ENCODE data around the gene RASSF4. TPM values are rescaled to one million over a fixed set of nuclear protein-coding genes. Genes with fewer than 3 reads are reported as not detected.

The RASSF4 gene
- total and polyA plus RNA-seq, 12 donors, result 41.2 to 120 (median 79.9) TPM

- no peak for ATAC-seq
- H3K27ac ChIP-seq, result no peak overlapping the region
- no peak for DNase-seq
- peaks cover 0 to 14% (median 12%) of the 10 kb centered on the region in 9 donors for H3K4me1 ChIP-seq
- intact Hi-C loops (cut with DNase I), result no loop called here
- no peak for TF ChIP-seq CTCF (IDR thresholded peaks at IDR 0.05)
- H3K27me3 ChIP-seq, result no peaks in the 10 kb centered on the region
- H3K9me3 ChIP-seq, result no peaks in the 10 kb centered on the region
- H3K4me3 ChIP-seq, result no peak overlapping the region
- H3K36me3 ChIP-seq, result no peaks in the 10 kb centered on the region
Observed at GRCh38 chr10:44928462-44928861, 31.1 kb upstream of the RASSF4 start.

DNA sequence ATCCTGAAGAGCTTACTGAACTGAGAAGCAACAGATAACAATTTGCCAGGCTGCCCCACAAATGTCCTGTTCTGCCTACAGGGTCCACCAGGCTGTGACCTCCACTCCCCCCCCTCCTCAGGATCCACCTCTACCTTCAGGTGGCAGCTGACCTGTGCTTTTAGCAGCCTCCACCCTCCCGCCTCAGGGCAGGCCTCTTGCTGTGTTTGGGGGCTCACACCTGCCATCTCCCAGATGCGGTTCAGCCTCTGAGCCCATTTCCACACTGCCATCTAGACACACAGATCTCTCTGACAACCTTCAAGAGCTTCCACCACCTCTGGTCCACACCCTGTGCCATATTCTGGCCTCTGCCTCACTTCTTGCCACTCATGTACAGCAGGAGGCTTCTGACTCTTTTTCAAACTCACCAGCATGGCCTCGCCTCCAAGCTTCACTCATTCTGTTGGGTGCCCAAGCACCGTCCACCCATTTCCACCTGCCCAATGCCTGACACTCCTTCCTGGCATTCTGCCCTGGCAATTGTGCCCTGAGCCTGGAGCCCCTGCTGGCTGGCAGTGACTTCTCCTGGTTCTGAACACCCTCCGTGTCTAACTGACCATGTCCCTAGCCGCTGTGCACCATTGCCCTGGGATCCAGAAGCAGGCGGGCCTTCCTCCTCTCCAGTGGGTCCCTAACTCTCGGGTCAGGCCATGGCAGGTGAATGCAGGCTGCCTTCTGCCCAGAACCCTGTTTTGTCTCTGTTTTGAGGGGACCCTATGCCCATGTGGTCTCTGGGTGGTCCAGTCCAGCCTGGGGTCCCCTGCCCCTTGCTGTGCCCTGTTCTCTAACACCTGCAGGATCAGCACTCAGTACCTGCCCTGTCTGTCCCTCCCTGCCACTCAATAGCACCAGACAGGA, 30.0 kb upstream of the RASSF4 start:
- peaks cover 0 to 25% (median 24%) of the 10 kb centered on the region in 9 donors for H3K4me1 ChIP-seq
- no peaks in the 10 kb centered on the region for H3K27me3 ChIP-seq
- WGBS, 2 donors, result 84 to 85% methylated on average over 8 of the region's 8 CpGs
- TF ChIP-seq CTCF (IDR thresholded peaks at IDR 0.05), result no peak
- no peak overlapping the region for H3K4me3 ChIP-seq
- DNase-seq (no peak), ATAC-seq (no peak)
- H3K9me3 ChIP-seq, result no peaks in the 10 kb centered on the region
- intact Hi-C loops (cut with DNase I), result loop anchor here in 6 of 10 donors (5.0 to 10.0 kb wide), 7 partner anchors 43 to 305 kb away; partner anchors contain the start of genes DEPP1 (in 1 of the 6) and ZNF22 (in 1 of the 6)
- no peaks in the 10 kb centered on the region for H3K36me3 ChIP-seq
- no peak overlapping the region for H3K27ac ChIP-seq

GRCh38 chr10:44930904-44931620, 28.5 kb upstream of the RASSF4 start:
- no peaks in the 10 kb centered on the region for H3K9me3 ChIP-seq
- peaks cover 9 to 40% (median 38%) of the 10 kb centered on the region in 9 donors for H3K4me1 ChIP-seq
- intact Hi-C loops (cut with DNase I), result loop anchor here in 6 of 10 donors (5.0 to 10.0 kb wide), 7 partner anchors 41 to 304 kb away; partner anchors contain the start of genes DEPP1 (in 1 of the 6) and ZNF22 (in 1 of the 6)
- no peak overlapping the region for H3K4me3 ChIP-seq
- no peak for TF ChIP-seq CTCF (IDR thresholded peaks at IDR 0.05)
- DNase-seq (no peak), ATAC-seq (no peak)
- H3K36me3 ChIP-seq, result no peaks in the 10 kb centered on the region
- no peak overlapping the region for H3K27ac ChIP-seq
- H3K27me3 ChIP-seq, result no peaks in the 10 kb centered on the region
- 80 to 94% methylated on average over 4 of the region's 4 CpGs for WGBS, 2 donors

All from heart right ventricle (tissue), 16 donors.